HG02852 (cell line): ENCODE results near the gene TSPAN5.
A peak's percentile ranks its signal among the peaks of the same experiment; 100 is the strongest.

Experiments used
- ATAC-seq: cut with Tn5 transposase; IDR thresholded peaks from one replicate; pipeline ENCODE4 v1.9.1; 2021; ENCODE audit warnings: mild to moderate bottlenecking, moderate library complexity; ENCODE audit not compliant: unreplicated experiment

The TSPAN5 gene

GRCh38 chr4:98620087-98620784 is 38.2 kb downstream of the TSPAN5 start:
- ATAC-seq = no peak

DNA sequence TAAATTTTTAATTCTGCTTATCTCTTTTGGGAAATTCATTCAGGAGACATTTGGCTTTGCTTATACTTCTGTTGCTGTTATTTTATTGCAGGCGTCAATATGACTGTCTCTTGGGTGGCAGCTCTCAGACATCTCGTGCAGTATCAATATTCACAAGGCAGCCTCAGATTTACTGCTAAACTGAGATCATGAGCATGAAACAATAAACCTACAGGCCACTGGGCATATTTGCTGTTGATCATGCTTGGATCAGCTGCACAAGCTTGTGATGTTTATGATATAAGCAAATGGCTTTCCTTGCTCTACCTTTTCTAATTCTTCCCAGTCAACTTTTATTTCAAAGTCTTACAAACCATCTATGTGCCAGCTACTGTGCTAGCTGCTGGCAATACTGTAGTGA is 39.2 kb downstream of the TSPAN5 start:
- ATAC-seq = no peak

GRCh38 chr4:98618680-98619079 is 39.7 kb downstream of the TSPAN5 start:
- ATAC-seq = no peak

DNA sequence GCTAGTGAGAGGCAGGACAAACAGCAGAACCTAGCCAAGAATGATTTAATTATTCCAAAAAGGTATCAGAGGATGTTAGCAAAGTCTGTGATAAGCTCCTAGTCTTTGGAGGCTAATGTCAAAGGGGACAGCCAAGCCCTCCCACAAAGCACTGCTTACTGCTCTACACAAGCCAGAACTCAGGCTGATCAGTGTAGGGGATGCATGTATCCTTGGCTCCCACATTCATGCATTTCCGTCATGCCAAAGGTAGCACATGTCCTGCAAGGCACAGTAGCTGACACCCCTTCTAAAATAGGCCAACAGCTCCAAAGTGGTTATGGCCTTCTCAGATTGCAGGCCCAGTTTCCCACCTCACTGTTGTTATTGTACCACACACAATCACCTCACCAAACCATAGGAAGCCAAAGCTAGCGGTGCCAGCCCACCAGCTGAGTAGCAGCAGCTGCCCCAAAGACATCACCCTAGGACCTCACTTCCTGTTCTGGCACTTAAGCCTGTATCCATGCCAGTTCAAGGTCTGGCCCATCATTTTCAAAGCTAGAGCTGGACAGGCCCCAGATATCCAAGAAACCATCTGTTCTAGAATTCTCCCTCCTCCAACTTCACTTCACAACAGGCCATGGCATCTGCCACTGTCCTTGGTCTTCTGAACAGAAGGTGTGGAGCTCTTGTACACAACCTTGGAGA is 40.9 kb downstream of the TSPAN5 start:
- ATAC-seq = no peak

DNA sequence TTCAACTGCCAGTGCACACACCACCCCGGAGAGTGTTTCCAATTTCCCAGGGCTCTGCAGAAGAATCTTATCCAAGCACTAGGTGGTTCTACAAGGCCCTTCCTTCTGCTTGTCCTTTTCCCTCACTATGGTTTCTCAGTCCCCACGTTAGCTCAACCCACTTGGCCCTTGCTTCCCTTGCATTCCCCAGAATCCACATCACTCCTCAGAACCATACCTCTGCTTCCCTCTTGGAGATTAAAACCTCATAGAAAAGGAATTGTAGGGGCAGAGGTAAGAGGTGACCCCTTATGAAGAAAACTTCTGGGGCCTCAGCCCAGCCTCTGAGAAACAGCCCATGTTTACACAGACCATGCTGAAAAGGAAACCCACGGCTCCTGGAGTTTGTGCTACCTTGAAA is 42.4 kb downstream of the TSPAN5 start:
- no peak for ATAC-seq

DNA sequence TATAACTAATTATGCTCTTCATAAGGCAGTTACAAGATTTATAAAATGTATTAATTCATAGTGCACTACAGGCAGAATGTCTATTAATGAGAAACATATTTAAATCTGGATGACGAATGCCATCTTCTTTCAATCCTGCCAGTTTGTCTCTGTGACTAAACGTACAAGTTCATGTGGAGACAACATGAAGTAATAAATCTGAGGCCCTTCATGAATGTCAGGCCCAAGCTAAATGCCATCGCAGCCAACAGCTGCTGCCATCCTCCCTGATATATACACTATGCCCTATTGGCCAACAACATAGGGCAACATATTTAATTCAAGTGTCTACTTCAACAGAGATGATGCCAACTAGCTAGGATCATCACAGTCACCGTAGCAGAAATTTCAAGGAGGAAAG is 43.7 kb downstream of the TSPAN5 start:
- ATAC-seq = no peak

DNA sequence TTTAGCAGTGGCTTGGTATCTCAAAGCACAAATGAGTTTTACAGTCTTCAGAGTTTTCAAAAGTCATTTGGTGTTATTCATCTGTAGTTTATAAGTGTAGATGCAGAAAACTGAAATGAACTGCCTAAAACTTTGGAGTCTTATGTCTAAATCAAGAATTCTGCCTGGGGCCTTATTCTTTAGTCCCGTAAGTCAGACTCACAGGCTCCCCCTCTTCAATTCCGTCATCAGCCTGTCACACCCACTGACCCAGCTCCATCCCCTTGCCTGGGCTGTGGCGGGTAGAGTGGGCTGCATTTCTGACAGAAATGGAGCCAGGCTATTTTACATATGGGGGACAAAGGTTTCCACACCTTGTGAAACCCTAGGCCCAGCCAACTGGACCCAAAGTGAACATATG is 44.3 kb downstream of the TSPAN5 start:
- ATAC-seq = no peak

DNA sequence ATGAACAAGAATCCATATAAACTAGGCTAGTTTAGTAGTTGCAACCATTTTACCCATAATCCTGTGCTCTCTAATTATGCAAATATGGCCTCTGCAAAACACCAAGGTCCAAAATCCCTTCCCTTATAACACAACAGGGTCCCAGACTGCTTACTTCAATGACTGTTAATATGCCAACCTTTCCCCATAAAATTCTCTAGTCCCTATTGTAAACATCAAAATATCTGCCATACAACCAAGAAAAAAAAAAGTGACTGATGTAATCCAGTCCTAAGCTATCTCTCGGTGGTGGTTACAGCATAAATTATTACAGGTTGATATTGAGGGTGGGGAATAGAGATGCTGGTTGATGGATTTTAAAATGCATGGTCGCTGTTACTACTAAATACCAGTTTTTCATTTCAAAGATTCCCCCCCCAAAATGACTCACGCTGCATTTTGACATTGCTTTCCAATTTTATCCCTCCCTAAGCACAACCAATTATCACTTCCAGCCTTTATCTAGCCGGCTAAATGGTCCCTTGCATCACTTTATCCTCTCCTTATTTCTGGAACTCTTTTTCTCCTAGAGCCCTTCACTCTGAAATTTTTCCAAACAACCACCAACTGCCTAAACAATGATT is 44.8 kb downstream of the TSPAN5 start:
- no peak for ATAC-seq

GRCh38 chr4:98612318-98613250 is 45.8 kb downstream of the TSPAN5 start:
- peak; percentile 66 for ATAC-seq

DNA sequence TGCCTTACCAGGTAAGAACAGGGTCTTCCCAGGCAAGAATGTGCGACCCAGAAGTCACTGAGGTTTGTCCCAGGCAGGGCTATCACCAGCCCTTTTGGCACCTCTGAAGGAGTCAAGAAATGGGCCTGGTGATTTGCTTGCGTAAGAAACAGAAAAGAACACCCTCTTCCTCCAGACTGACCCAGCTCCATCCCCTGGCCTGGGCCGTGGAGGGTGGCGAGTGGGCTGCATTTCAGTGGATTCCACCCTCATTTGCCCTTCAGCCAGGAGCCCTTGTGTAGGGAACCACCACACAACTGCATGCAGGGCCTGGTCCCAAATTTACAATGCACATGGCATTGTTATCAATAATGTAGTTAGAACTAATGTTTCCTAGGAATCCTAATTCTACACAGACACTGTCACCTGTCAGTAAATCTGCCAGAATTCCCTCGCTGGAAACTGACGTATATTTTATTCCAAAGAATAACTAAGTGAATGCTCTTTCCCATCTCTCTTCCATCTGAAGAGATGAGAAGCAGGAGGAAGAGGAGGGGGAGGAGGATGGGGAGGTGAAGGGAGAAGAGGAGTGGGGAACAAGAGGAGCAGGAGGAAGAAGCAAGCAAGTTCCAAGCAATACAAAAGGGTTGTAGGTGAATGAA is 46.6 kb downstream of the TSPAN5 start:
- no peak for ATAC-seq

DNA sequence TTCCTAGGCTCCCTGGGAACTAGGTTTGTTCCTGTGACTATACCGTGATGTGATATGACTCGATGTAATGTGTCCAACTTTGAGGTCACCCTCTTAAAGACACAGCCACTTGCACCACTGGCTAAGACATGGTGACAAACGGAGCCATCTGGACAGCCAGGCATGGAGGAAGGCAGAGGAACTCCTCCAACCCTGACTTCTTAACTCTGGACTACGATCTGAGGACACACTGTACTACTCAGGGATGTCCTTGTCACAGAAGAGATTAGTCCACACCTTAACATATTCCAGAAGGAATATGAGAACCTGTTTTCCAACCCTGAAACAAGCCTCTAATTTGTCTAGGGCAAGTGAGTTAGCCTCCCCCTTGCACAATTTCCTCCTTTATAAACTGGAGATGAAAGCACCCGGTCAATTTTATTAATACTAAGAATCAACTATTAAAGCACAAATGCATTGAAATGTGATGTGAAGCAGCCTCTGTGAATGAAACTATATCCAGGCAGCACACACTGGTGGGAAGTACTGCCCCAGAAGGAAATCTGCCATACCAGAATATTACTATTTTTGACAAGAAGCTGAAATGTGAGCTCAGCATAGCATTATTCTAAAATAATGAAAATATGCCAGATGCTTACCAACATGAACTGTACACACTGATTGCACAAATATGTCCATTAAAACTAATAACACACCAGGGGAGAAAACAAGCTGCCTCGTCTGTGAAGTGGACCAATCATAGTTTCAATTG is 47.3 kb downstream of the TSPAN5 start:
- no peak for ATAC-seq

DNA sequence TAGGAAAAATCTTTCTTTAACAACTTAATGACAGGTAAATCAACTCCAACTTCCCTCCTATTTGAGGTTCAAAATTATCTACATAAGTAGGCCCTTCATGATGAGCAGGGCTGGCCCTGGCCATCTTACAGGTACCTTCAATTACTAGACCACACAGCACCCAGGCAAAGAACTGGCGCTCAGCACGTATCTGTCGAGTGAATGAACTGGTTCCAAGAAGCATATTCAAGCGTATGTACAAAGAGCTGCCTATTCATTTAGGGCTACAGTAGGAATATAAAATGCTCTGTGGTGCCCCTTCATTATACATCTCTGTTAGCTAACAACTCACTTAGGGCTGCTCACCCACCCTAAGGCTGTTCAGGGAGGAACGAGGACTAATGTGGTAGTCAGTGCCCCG is 48.0 kb downstream of the TSPAN5 start:
- ATAC-seq = no peak

DNA sequence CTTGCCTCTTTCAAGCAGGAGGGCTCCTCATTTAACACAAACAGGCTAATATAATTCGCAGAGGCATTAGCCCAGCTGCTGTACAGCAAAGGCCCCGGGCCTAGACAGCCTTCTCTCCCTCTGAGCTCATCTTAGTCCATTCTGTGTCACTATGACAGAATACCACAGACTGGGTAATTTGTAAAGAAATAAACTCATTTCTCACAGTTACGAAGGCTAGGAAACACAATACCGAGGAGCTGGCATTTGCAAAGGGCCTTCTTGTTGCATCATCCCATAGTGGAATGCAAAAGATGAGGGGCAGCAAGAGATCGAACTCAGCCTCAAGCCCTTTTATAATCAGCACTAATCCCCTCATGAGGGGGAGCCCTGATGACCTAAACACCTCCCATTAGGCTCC is 48.5 kb downstream of the TSPAN5 start:
- no peak for ATAC-seq

DNA sequence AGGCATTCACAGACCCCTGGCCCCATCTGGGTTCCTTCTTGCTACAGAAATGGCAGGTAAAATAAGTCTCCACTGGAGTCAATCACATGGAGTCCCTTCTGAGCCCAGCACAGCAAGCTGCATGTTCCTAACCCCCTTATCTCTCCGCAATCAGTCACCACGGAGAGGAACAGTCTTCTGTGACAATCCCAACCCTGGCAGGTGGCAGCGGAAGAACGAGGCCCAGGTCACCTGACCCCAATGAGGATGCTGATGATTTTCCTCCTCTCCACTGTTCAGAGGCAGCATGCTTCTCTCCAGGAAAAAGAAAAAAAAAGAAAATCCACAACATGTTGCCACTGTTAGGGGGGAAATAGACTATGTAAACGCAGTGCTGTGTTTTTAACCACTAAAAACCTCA is 50.1 kb downstream of the TSPAN5 start:
- no peak for ATAC-seq

GRCh38 chr4:98606894-98607293 is 51.5 kb downstream of the TSPAN5 start:
- no peak for ATAC-seq

- ATAC-seq = no peak
Observed at GRCh38 chr4:98605216-98605615, 53.2 kb downstream of the TSPAN5 start.

GRCh38 chr4:98604723-98605122 is 53.7 kb downstream of the TSPAN5 start:
- no peak for ATAC-seq

DNA sequence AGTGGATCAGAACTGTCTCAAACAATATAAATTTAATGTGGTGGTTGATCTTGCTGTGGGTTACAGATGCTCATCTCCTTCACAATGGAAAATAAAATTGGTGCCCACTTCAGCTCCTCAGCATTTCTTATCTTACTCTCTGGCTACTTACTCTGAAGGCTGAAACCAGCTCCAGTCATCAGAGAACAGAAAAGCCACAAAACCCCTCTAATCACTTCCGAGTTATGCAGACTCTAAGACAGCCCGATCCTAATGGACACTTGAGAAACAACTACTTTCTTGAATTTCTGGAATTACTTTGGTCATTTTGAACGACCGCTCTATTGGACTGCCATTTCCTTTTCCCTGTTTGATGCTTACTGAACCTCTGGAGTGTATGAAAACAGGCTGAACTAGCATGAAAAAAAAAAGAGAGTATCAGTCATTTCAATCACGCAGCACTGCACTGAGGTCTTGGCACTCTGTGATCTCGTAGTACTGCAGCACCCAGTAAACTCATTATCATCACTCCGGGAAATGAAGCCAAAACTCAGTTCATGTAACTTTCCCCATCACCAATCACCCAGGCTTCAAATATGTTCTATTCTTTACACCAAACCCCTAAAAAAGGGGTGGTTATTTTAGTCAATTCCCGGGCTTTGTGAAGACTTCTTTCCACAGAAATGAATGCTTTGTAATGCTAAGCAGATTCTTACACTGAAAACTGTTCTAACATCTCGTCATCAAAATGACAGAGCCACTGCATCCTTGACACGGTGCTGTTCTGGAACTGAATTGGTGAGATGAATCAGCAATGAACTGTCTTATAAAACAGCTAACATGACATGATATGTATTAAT is 54.5 kb downstream of the TSPAN5 start:
- ATAC-seq = no peak

DNA sequence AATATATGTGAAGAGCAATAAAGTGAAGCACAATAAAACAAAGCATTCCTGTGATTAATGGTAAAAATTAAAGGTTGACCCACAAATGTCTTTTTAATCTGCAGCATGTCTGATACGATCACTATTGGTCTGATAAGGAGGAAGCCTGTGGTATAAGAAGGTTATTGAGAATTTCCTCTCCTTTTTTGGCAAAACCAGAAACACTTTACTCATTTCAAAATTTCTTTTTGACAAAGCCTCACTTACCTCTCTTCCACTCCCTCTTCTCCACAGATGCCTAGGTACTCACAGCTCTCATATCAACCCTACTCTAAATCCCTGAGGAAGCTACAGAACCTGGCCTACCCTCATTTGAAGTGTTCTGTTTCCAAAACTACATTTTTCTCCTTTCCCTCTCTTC is 56.1 kb downstream of the TSPAN5 start:
- ATAC-seq = no peak
